Measurements from ENCODE around the gene HDX. TPM values are rescaled to one million over a fixed set of nuclear protein-coding genes. Genes with fewer than 3 reads are reported as not detected.

Gene HDX
- total and polyA plus RNA-seq, 2 donors (not counting 1 experiment from before 2014, with no cell fraction given) = 4.5 to 4.8 TPM

GRCh38 chrX:84477114-84477513 is 25.1 kb downstream of the HDX start:
- Histone ChIP-seq H3K36me3 (ENCODE audit: control insufficient read depth, insufficient read depth, low read length) (no peaks in the 10 kb centered on the region), H2AFZ (ENCODE audit: low read length) (no peak overlapping the region), H4K20me1 (ENCODE audit: control insufficient read depth, extremely low read depth, insufficient read depth, low read length) (no peaks in the 10 kb centered on the region), H3K27ac (ENCODE audit: insufficient read depth, low read length) (no peak overlapping the region), H3K27me3 (ENCODE audit: control insufficient read depth, insufficient read depth, low read length) (no peaks in the 10 kb centered on the region), H3K4me1 (ENCODE audit: control insufficient read depth, extremely low read depth, insufficient read depth, low read length) (no peaks in the 10 kb centered on the region), H3K9ac (ENCODE audit: insufficient read depth, low read length) (no peak overlapping the region), H3K4me3 (replicated peaks in 1 of 4; ENCODE audit: control extremely low read depth in 1 of 4, insufficient read depth in 1 of 4, low read depth in 3 of 4, low read length in 4 of 4) (no peak overlapping the region), H3K4me2 (ENCODE audit: extremely low read depth, insufficient read depth, low read length) (no peak overlapping the region), H3K79me2 (ENCODE audit: control insufficient read depth, insufficient read depth, low read length) (no peaks in the 10 kb centered on the region), H3K9me3 (ENCODE audit: control insufficient read depth, insufficient read depth, low read depth, low read length) (no peaks in the 10 kb centered on the region)
- no peak for TF ChIP-seq CTCF (conservative IDR thresholded peaks at IDR 0.05 in 1 of 2, IDR thresholded peaks at IDR 0.05 in 1 of 2; ENCODE audit: low read depth in 1 of 2, low read length in 2 of 2)
- no peak for TF ChIP-seq EZH2 (IDR thresholded peaks at IDR 0.05; ENCODE audit: low read length, missing control alignments)
- no peak for DNase-seq (ENCODE audit: low read depth in 2 of 2)

- Histone ChIP-seq H3K27me3 (ENCODE audit: control insufficient read depth, insufficient read depth, low read length) (no peaks in the 10 kb centered on the region), H3K4me3 (replicated peaks in 1 of 4; ENCODE audit: control extremely low read depth in 1 of 4, insufficient read depth in 1 of 4, low read depth in 3 of 4, low read length in 4 of 4) (no peak overlapping the region), H3K79me2 (ENCODE audit: control insufficient read depth, insufficient read depth, low read length) (no peaks in the 10 kb centered on the region), H3K9ac (ENCODE audit: insufficient read depth, low read length) (no peak overlapping the region), H3K36me3 (ENCODE audit: control insufficient read depth, insufficient read depth, low read length) (no peaks in the 10 kb centered on the region), H3K4me1 (ENCODE audit: control insufficient read depth, extremely low read depth, insufficient read depth, low read length) (no peaks in the 10 kb centered on the region), H4K20me1 (ENCODE audit: control insufficient read depth, extremely low read depth, insufficient read depth, low read length) (no peaks in the 10 kb centered on the region), H3K9me3 (ENCODE audit: control insufficient read depth, insufficient read depth, low read depth, low read length) (no peaks in the 10 kb centered on the region), H2AFZ (ENCODE audit: low read length) (no peak overlapping the region), H3K27ac (ENCODE audit: insufficient read depth, low read length) (no peak overlapping the region), H3K4me2 (ENCODE audit: extremely low read depth, insufficient read depth, low read length) (no peak overlapping the region)
- no peak for DNase-seq (ENCODE audit: low read depth in 2 of 2)
- TF ChIP-seq EZH2 (IDR thresholded peaks at IDR 0.05; ENCODE audit: low read length, missing control alignments) (no peak), CTCF (conservative IDR thresholded peaks at IDR 0.05 in 1 of 2, IDR thresholded peaks at IDR 0.05 in 1 of 2; ENCODE audit: low read depth in 1 of 2, low read length in 2 of 2) (no peak)
Measured at GRCh38 chrX:84475596-84475995, 26.7 kb downstream of the HDX start.

GRCh38 chrX:84475101-84475500 is 27.2 kb downstream of the HDX start:
- no peaks in the 10 kb centered on the region for H3K79me2 ChIP-seq (ENCODE audit: control insufficient read depth, insufficient read depth, low read length)
- no peak overlapping the region for H3K9ac ChIP-seq (ENCODE audit: insufficient read depth, low read length)
- no peaks in the 10 kb centered on the region for H3K27me3 ChIP-seq (ENCODE audit: control insufficient read depth, insufficient read depth, low read length)
- H3K27ac ChIP-seq (ENCODE audit: insufficient read depth, low read length) = no peak overlapping the region
- no peak overlapping the region for H3K4me2 ChIP-seq (ENCODE audit: extremely low read depth, insufficient read depth, low read length)
- H3K36me3 ChIP-seq (ENCODE audit: control insufficient read depth, insufficient read depth, low read length) = no peaks in the 10 kb centered on the region
- TF ChIP-seq CTCF (conservative IDR thresholded peaks at IDR 0.05 in 1 of 2, IDR thresholded peaks at IDR 0.05 in 1 of 2; ENCODE audit: low read depth in 1 of 2, low read length in 2 of 2) (no peak), EZH2 (IDR thresholded peaks at IDR 0.05; ENCODE audit: low read length, missing control alignments) (no peak)
- DNase-seq (ENCODE audit: low read depth in 2 of 2) = no peak
- H3K4me1 ChIP-seq (ENCODE audit: control insufficient read depth, extremely low read depth, insufficient read depth, low read length) = no peaks in the 10 kb centered on the region
- no peak overlapping the region for H3K4me3 ChIP-seq (replicated peaks in 1 of 4; ENCODE audit: control extremely low read depth in 1 of 4, insufficient read depth in 1 of 4, low read depth in 3 of 4, low read length in 4 of 4)
- no peaks in the 10 kb centered on the region for H4K20me1 ChIP-seq (ENCODE audit: control insufficient read depth, extremely low read depth, insufficient read depth, low read length)
- H2AFZ ChIP-seq (ENCODE audit: low read length) = no peak overlapping the region
- H3K9me3 ChIP-seq (ENCODE audit: control insufficient read depth, insufficient read depth, low read depth, low read length) = no peaks in the 10 kb centered on the region
